ENCODE measurements around the gene SYN1.
A peak's percentile ranks its signal among the peaks of the same experiment; 100 is the strongest.
"Not testable (repeated sequence)": the region's sequence is repeated elsewhere in the genome, so short reads cannot be mapped to it uniquely, and the experiment has no call there.

Gene SYN1

DNA sequence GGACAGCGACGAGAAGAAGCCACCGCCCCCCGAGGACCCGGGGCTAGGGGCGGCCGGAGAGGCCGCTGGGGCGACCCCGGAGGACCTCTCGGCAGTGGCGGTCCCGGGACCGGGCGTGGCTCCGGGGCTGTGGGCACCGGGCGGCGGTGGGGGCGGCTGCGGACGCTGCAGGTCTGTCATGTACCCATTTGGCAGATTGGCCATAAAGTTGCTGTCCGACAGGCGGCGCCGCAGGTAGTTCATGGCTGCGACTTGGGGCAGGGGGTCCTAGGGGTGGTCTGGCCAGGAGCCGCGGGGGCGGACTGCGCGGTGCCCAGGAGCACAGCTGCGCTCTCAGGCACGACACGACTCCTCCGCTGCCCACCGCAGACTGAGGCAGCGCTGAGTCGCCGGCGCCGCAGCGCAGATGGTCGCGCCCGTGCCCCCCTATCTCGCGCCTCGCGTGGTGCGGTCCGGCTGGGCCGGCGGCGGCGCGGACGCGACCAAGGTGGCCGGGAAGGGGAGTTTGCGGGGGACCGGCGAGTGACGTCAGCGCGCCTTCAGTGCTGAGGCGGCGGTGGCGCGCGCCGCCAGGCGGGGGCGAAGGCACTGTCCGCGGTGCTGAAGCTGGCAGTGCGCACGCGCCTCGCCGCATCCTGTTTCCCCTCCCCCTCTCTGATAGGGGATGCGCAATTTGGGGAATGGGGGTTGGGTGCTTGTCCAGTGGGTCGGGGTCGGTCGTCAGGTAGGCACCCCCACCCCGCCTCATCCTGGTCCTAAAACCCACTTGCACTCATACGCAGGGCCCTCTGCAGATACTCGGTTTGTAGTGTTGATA lies at the start of gene SYN1:
Gene SYN1, minus strand, starts transcription at position 372 of the 817 bp plus-strand sequence. Its CDS starts 129 bp downstream, at position 243.
- peak; percentile 57 to 70 (median 66) for DNase-seq (ENCODE audit: low read depth in 2 of 3, low spot score in 1 of 3)

DNA sequence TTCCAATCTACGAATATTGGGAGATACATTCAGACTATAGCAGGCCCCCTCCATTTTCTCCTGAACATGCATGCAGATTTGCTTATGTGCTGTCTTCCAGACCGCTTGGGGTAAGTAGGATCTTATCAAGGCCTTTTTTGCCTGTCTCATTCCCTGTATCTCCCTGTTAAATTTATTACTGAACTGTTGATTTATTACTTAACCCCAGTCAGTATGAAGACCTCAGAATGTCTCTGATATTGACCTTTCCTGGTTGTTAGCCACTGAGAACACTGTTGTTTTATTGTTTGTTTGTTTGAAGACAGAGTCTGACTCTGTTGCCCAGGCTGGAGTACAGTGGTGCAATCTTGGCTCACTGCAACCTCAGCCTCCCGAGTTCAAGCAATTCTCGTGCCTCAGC lies 46.1 kb upstream of the SYN1 start:
- DNase-seq (ENCODE audit: low read depth in 2 of 3, low spot score in 1 of 3), result not testable (repeated sequence)

DNA sequence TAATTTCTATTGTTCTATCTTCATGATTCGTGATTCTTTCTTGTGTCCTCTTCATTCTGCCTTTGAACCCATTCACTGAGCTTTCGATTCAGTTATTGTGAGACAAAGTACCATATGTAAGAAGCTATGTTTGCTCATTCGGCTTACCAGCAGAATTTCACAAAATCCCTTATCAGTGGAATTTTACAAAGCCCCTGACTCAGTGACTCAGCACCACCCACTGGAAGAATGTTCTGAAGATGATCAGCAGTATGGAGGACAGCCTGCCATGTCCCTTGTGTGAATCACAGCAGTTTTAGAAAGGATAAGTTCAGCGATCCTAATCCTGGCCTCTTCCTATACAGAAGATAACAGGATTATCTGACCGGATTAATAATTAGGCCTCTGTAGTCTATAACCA lies 45.1 kb upstream of the SYN1 start:
- DNase-seq (ENCODE audit: low read depth in 2 of 3, low spot score in 1 of 3), result no peak

DNA sequence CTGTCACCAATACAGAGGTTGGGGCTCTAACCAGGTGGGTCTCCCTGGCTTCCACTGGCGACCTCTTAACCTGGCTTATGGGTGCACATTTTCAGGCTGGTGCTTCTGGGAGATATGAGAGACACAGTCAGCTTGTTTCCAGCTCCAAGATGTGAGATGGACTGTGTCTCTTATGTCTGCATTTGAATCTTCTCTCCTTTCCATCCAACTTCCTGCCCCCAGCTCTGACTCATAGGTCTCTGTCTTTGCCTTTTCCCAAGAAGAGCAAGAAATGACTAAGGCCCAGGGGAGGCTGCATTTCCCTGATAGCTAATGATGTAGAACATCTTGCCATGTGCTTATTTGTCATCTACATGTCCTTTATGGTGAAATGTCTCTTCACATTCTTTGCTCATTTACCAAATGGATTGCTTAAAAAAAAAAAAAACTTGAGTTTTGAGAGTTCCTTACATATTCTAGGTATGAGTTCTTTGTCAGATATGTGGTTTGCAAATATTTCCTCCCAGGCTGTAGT lies 42.5 kb upstream of the SYN1 start:
- DNase-seq (ENCODE audit: low read depth in 2 of 3, low spot score in 1 of 3), result peak; percentile 50 to 58 (median 50)

DNA sequence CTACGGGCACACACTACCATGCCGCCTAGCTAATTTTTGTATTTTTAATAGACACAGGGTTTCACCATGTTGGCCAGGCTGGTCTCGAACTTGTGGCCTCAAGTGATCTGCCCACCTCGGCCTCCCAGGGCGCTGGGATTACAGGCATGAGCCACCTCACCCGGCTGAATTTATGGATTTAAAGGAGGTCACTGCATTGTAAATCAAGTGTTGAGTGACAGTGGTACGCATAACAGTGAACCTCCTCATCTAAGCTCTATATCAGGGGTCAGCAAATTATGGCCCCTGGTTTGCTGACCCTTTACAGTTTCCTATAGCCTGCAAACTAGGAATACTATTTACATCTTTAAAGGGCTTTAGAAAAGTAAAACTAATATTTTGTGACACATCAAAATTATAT lies 41.9 kb upstream of the SYN1 start:
- no peak for DNase-seq (ENCODE audit: low read depth in 2 of 3, low spot score in 1 of 3)

DNA sequence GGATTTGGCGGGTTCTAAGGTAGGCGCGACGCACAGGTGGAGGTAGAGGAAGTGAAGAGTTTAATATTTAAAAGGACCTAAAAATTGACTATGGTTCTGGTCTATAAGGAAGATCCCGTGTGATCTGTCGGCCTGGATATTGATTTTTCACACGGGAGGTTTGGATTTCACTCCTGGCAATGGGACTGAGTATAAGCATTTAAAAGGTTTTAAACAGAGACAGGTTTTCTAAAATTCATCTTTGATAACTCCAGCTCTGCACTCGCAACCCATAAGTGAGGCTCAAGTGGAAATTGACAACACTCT lies 39.7 kb upstream of the SYN1 start:
- DNase-seq (ENCODE audit: low read depth in 2 of 3, low spot score in 1 of 3), result no peak

DNA sequence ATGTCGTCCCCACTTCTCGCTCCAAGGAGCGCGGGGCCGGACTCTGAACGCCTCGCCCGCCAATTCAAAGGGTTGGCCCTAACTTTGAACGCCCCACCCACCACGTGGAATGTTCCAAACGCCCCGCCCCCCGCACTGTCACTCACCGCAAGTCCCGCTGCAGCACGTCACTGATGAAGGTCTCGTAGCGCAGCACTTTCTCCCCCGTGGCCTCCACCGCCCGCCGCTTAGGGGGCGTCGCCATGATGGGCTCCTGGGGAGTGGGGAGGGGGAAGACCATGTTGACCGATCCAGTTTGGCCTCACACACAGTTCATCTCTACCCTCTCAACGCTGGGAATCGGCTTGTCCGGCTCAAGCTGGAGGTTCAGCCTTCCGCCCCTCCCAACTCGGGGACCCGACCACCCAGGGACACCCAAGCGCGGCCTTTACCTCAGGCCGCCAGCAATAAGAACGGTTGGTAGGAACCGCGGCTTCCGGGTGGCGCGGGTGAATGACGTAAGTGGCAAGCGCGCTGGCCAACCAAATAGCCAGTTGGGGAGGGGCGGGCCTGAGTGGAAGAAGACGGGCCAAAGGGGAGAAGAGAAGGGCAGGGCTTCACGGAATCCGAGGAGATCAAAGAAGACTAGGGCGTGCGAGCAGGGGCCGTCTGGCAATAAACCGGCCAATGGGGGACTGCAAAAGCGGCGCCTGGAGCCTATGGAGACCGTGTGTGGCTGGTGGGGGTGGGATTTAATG lies 39.2 kb upstream of the SYN1 start, which contains the start of gene UXT:
Gene UXT, minus strand, starts transcription at position 497 of the 737 bp plus-strand sequence. Its CDS starts 253 bp downstream, at position 244.
- DNase-seq (ENCODE audit: low read depth in 2 of 3, low spot score in 1 of 3), result peak; percentile 88 to 90 (median 89)

DNA sequence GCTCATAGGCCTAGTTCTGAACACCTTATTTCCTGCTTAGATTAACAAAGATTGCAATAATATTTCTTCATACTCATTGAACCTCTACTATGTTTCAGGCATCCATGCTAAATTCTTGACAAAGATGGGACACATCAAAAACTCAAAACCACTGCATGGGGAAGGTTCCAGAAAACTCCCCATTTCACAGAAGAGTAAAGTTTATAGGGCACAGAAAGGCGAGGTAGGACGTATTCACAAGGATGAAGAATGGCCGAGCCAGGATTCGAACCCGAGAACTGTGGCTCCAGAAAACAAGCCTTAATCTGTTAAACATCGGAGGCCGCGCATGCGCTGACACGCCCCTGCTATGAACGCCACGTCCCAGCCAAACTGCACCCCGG lies 38.6 kb upstream of the SYN1 start:
- DNase-seq (ENCODE audit: low read depth in 2 of 3, low spot score in 1 of 3), result no peak

DNA sequence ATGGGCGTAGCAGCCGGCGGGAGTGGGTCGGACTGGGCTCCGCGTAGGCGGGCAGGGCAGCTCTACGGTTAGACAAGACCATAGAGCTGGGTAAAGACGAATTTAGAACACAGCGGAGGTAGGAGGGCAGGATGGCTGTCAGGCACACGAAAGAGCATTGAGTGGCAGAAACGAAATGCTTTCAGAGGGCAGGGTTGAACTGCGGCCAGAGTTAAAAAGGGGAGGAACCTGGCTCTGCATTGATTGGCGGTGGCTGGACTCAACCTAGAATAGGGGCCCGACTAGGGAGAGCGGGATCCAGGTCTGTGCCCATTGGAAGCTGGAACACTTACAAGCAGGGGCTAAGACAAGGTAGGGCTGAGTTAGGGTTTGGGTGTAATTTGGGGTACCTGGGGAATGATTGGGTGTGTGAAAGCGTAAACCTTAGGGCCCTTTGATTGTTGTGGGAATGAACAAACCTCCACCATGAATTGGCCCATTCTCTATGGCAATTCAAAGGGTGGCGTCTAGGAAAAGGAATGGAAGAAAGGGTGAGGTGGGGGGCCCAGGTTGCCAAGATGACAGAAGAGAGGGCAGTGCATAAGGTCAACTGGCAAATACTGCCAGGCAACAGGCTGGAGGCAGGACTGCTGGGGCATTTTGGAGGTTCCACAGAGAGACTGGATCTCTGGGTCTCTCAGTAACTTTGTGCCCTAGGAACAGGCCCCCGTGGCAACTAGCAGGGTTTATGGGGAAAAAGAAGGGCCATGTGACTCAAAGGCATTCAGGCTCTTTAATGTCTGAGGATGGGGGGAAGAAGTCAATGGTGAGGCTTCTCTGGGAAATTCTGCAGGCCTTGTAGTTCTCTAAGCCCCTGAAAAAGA lies 31.6 kb upstream of the SYN1 start:
- no peak for DNase-seq (ENCODE audit: low read depth in 2 of 3, low spot score in 1 of 3)

DNA sequence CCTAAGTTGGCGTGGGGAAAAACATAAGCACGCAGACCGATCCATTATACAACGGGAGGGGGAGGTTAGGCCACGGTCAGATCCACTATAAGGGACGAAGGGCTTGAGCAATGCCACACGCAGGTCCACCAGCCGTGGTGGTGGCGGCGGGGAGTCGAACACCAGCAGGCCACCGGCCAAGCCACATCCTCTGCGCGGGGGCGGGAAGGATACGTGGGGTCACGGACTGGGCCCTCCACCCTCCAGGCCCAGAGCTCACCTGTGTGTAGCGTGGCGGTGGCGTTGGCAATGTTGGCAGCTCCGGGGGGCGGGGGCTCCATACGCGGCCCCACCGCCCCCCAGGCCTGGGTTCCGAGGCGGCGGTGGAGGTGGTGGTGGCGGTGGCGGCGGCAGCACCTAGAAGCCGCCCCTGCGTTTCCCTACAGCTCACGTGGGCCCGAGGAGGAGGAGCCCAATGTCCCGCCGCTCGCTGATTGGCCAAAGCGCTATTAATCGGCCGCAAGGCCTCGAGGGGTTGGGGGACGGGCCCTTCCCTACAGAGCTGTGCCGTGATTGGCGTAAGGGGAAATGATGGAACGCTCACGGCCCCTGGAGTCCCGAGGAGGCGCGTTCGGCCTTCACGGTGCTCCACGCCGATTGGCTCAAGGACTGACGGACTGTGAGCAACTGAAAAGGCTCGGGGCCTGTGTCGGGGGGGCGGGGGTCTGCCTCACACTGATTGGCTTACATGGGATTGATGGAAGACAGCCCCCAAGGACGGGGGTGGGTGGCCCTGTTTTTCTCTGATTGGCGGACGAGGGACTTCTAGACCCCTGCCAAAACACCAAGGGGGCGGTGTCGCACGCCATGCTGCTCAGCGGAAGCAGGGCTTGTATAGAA lies 30.7 kb upstream of the SYN1 start, which contains the start of gene ELK1:
Gene ELK1, minus strand, starts transcription at position 400 of the 879 bp plus-strand sequence. CDS start 9,122 bp downstream, outside the sequence.
- DNase-seq (ENCODE audit: low read depth in 2 of 3, low spot score in 1 of 3), result peak; percentile 70 to 83 (median 79)

DNA sequence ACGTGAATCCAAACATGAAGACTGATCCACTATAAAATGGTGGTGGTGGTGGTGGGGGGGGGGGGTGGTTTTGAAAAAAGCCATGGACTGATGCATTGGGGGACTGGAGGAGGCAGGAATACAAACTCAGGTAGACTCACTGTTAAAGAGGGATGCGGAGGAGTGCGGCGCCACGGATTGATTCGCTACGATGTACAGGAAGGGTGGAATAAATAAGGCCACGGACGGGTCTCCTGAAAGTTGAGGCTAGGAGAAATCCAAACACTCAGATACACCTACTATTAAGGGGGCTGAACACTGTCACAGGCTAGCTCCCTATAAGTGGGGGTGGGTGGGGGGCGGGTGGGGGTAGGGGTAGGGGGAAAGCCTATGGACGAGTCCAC lies 30.1 kb upstream of the SYN1 start:
- DNase-seq (ENCODE audit: low read depth in 2 of 3, low spot score in 1 of 3), result no peak

DNA sequence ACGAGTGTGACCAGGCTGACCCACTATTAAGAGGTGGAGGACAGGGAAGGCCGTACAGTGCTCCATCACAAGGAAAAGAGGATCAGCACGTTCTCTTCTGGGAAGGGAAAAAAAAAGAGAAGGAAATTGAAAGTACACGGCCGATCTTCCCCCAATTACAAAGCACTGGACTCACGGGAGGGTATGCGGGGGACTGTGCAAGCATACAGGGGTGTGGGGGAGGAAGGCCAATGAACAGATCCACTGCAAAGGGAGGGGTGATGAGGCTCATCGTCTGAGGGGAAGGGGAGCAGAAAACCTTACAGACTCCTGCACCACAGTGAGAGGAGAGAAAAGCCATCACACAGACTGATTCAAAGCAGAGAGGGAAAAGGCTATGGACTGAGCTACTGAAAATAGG lies 29.6 kb upstream of the SYN1 start:
- no peak for DNase-seq (ENCODE audit: low read depth in 2 of 3, low spot score in 1 of 3)

DNA sequence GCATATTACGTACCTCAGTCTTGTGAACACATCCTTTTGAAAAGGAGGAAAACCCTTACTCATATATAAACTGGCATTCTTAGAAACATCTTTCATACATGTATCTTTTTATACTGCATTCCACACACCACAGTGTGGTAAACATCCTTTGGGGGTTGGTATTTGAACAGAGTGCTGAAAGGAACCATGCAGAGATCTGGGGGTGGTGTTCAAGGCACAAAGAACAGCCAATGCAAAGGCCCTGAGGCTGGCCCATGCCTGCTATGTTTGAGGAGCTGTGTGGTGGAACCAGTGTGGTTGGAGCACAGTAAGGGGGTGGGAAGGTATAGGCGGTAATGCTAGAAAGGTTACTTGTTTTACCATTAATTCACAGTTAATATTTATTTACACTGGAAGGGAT lies 28.7 kb upstream of the SYN1 start:
- no peak for DNase-seq (ENCODE audit: low read depth in 2 of 3, low spot score in 1 of 3)

DNA sequence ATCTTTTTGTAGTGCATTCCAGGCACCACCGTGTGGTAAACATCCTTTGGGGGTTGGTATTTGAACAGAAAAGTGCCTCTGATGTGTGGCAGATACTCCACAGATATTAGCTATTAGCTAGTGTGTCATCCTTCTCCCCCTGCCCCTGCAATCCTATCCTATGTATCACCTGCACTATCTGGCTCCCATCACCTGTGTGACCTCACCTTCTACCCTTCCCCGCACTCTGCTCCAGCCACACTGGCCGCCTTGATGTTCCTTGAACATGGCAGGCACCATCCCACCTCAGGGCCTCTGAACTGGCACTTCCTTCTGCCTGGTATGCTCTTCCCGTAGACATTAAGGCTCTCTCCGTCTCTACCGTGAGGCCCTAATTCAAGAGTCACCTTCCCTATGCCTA lies 27.0 kb upstream of the SYN1 start:
- DNase-seq (ENCODE audit: low read depth in 2 of 3, low spot score in 1 of 3), result no peak

DNA sequence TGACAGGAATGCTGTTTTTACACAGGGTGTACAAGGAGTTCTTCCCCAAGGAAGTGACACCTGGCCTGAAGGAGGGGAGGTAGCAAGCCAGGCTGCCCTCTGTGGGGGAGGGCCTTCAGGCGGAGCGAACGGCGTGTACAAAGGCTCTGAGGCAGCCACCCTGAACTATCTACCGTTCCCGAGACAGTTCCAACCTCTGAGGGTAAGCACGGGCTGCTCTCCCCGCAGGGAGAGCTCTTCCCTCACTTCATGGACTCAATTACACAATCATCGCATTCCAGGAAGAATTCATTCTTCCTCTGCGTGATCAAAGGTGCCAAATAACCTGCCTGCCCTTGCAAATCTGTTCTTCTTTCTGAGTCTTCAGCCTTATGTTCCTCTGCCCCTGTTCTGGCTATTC lies 25.9 kb upstream of the SYN1 start:
- no peak for DNase-seq (ENCODE audit: low read depth in 2 of 3, low spot score in 1 of 3)

DNA sequence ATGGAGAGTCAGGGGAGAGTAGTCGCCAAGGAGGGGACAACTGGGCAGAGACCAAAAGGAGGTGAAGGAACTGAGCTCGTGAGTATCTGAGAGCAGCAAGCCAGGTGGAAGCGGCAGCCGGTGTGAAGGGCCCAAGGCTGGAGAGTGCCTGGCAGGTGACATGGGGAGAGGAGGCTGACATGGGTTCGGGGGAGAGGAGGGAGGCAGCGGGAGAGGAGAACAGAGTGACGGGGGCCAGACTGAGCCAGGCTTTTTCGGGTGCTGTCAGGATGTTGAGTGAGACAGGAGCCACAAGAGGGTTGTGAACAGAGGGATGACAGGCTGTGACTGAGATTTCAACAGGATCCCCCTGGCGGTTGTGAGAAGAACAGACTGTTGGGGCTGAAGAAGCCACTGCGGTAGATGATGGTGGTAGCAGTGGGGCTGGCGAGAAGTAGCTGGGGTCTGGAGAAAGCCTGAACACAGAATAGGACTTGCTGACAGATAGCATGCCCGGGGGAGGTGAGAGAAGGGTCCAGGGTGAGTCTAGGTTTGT lies 25.0 kb upstream of the SYN1 start:
- DNase-seq (ENCODE audit: low read depth in 2 of 3, low spot score in 1 of 3), result no peak

DNA sequence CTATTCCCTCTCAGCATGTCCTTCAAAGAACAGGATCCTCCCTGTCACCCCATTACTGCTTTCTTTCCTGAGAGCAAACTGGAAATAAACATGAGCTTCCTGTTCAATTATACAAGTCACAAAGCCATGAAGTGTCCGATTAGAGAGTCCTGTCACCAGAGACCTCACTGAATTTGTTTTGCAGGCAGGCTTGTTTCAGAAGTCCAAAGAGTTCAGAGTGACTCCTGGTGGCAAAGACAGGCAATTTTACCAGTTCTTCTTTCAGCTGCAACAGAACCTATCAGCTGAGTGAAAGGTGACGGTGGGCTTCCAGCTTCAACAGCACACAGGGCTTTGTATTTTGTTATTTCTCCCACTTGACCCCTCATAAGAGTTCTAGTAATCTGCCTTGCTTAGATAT lies 24.3 kb upstream of the SYN1 start:
- no peak for DNase-seq (ENCODE audit: low read depth in 2 of 3, low spot score in 1 of 3)

DNA sequence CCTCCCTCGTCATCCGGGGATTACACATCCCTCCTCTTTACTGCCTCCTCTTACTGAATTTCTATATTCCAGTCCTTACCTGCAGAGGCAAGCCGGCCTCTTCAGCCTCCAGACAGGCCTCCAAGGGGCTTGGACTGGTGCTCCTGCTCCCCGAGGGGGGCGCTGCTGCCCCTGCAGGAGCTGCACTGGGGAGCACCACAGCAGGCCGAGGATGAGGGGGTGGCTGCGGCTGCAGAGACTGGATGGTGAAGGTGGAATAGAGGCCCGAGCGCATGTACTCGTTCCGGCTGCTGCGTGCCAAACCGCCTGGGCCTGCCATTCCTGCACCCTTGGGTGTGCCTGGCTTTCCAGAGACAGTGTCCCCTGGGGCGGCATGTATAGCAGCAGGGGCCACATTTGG lies 19.2 kb upstream of the SYN1 start:
- no peak for DNase-seq (ENCODE audit: low read depth in 2 of 3, low spot score in 1 of 3)

DNA sequence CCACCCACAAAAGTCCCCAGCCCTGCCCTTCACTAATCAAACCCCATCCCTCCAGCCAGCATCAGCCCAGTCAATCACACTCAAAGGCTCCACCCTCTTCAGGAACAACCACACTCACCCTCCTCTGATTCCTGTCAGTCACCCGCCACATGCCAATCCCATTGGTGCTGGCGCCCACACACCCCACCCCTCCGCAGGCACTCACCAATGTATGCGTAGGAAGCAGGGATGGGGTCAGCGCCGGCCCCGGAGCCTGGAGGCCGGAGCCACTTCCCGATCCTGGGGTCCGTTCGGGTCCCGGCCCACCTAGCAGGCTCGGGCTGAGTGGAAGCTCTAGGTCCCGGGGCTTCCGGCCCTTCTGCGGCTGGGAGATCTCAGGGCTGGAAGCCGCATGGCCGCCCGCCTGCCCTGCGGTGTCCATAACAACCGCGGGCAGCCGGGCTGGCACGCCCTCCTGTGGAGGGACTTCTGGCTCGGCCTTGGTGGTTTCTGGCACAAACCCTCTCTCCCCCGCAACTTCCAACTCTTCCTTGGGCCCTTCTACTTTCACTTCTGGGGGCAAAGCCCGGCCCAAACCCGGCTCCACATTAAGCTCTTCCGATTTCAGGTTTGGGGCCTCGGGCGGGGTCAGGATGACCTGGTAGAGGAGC lies 18.0 kb upstream of the SYN1 start:
- DNase-seq (ENCODE audit: low read depth in 2 of 3, low spot score in 1 of 3), result no peak

All from stimulated activated CD4-positive, alpha-beta T cell treated with anti-CD3 and anti-CD28 coated beads, Interleukin-12 subunit alpha, Interleukin-12 subunit beta, amount 100 ng/mL, for 48 hours (primary cell).